ENCODE results near the gene NOTCH2. TPM values are rescaled to one million over a fixed set of nuclear protein-coding genes. Genes with fewer than 3 reads are reported as not detected.

Gene NOTCH2
- polyA plus RNA-seq, 3 donors = 47.3 to 108 (median 86.6) TPM

DNA sequence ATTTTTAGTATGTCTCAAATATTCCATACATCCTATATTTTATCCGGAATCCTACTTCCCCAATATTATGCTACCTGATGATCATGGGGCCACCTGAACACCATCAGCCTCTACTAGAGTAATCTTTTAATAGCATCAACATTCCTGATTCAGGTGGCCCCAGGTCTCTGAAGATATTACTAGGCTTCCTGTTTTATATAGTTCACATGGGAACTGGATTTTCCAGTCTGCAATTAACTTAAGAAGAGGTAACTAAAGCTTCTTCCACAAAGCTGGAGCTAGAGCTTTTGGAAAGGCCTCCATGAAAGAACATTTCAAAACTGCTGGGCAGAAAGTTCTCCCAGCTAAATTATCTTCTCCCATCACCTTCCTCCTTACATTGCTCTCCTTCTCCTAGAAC is 100.9 kb downstream of the NOTCH2 start:
- Mint-ChIP-seq H3K36me3 (peaks cover 90 to 97% of the 10 kb centered on the region in 2 donors), H3K4me1 (peaks cover 17% of the 10 kb centered on the region), H3K4me3 (no peak overlapping the region), H3K27me3 (ENCODE audit: low read depth in 3 of 3) (peaks cover 0 to 2% (median 0%) of the 10 kb centered on the region in 3 donors), H3K9me3 (peaks cover 0 to 2% (median 0%) of the 10 kb centered on the region in 7 donors), H3K27ac (peak overlapping the region in 5 of 7 donors; percentile 82 to 96 (median 93))
- Histone ChIP-seq H3K4me1 (ENCODE audit: control insufficient read depth in 1 of 2, insufficient read depth in 2 of 2, low read length in 2 of 2) (peaks cover 4 to 7% of the 10 kb centered on the region in 2 donors), H3K9me3 (replicated peaks in 1 of 2; ENCODE audit: control insufficient read depth in 1 of 2, insufficient read depth in 1 of 2, low read length in 2 of 2) (no peaks in the 10 kb centered on the region), H4K20me1 (ENCODE audit: insufficient read depth, low read length) (peaks cover 100% of the 10 kb centered on the region), H3K36me3 (replicated peaks in 1 of 2; ENCODE audit: control insufficient read depth in 1 of 2, insufficient read depth in 2 of 2, low read length in 2 of 2) (peaks cover 85 to 100% of the 10 kb centered on the region in 2 donors), H3K9ac (ENCODE audit: insufficient read depth, low read length, poor library complexity, severe bottlenecking) (no peak overlapping the region), H3K79me2 (ENCODE audit: insufficient read depth, low read length) (peaks cover 61% of the 10 kb centered on the region), H3K27me3 (ENCODE audit: control insufficient read depth in 2 of 2, insufficient read depth in 2 of 2, low read length in 2 of 2) (no peaks in the 10 kb centered on the region), H2AFZ (ENCODE audit: insufficient read depth, low read depth, low read length, poor library complexity, severe bottlenecking) (no peak overlapping the region), H3K4me3 (replicated peaks in 1 of 3; ENCODE audit: low read depth in 2 of 3, low read length in 3 of 3) (no peak overlapping the region), H3K4me2 (replicated peaks; ENCODE audit: extremely low read depth, low read length, poor library complexity, severe bottlenecking) (no peak overlapping the region), H3K27ac (ENCODE audit: low read depth in 1 of 2, low read length in 2 of 2) (peak overlapping the region in 1 of 2 donors; percentile 79)
- TF ChIP-seq, protein P1, sequence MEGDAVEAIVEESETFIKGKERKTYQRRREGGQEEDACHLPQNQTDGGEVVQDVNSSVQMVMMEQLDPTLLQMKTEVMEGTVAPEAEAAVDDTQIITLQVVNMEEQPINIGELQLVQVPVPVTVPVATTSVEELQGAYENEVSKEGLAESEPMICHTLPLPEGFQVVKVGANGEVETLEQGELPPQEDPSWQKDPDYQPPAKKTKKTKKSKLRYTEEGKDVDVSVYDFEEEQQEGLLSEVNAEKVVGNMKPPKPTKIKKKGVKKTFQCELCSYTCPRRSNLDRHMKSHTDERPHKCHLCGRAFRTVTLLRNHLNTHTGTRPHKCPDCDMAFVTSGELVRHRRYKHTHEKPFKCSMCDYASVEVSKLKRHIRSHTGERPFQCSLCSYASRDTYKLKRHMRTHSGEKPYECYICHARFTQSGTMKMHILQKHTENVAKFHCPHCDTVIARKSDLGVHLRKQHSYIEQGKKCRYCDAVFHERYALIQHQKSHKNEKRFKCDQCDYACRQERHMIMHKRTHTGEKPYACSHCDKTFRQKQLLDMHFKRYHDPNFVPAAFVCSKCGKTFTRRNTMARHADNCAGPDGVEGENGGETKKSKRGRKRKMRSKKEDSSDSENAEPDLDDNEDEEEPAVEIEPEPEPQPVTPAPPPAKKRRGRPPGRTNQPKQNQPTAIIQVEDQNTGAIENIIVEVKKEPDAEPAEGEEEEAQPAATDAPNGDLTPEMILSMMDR (IDR thresholded peaks at IDR 0.05) = no peak
- WGBS (ENCODE audit: insufficient coverage) = 80% methylated on average over 1 of the region's 1 CpG
- DNase-seq = no peak
- intact Hi-C loops (cut with micrococcal nuclease) = no loop called here

DNA sequence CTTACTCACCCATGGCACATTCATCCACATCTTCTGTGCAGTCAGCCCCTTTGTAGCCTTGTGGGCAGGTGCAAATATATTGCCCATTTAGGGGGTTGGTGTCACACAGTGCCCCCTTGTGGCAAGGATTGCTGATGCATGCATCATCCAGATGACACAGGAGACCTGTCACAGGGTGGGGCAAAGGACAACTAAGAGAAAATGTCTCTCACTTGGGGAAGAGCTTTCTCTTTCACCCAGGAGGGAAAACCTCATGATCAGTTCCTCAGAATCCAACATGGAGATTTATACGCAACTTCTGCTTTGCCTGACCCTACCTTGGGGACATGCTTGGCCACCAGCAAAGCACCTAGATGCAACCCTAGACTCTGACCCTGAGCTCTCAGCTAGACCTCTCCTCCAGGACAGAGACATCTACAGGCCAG is 101.4 kb downstream of the NOTCH2 start:
- WGBS (ENCODE audit: insufficient coverage) = no CpG with 5 or more reads among the region's 1 CpG
- peaks cover 90 to 97% of the 10 kb centered on the region in 2 donors for H3K36me3 Mint-ChIP-seq
- intact Hi-C loops (cut with micrococcal nuclease) = no loop called here

More for the DNA sequence above, 101.4 kb downstream of the NOTCH2 start:
- peak; percentile 70 to 85 (median 78) for DNase-seq
- Mint-ChIP-seq H3K4me3 (no peak overlapping the region), H3K9me3 (peaks cover 0 to 2% (median 0%) of the 10 kb centered on the region in 7 donors), H3K4me1 (peaks cover 12% of the 10 kb centered on the region), H3K27me3 (ENCODE audit: low read depth in 3 of 3) (peaks cover 0 to 2% (median 0%) of the 10 kb centered on the region in 3 donors), H3K27ac (peak overlapping the region; percentile 82 to 96 (median 93))
- no peak overlapping the region for H3K4me2 ChIP-seq (replicated peaks; ENCODE audit: extremely low read depth, low read length, poor library complexity, severe bottlenecking)
- no peaks in the 10 kb centered on the region for H3K9me3 ChIP-seq (replicated peaks in 1 of 2; ENCODE audit: control insufficient read depth in 1 of 2, insufficient read depth in 1 of 2, low read length in 2 of 2)
- H3K4me3 ChIP-seq (replicated peaks in 1 of 3; ENCODE audit: low read depth in 2 of 3, low read length in 3 of 3) = no peak overlapping the region
- H3K9ac ChIP-seq (ENCODE audit: insufficient read depth, low read length, poor library complexity, severe bottlenecking) = no peak overlapping the region
- TF ChIP-seq, protein P1 (IDR thresholded peaks at IDR 0.05) = peak; percentile 87
- H3K36me3 ChIP-seq (replicated peaks in 1 of 2; ENCODE audit: control insufficient read depth in 1 of 2, insufficient read depth in 2 of 2, low read length in 2 of 2) = peaks cover 87 to 100% of the 10 kb centered on the region in 2 donors
- H3K27me3 ChIP-seq (ENCODE audit: control insufficient read depth in 2 of 2, insufficient read depth in 2 of 2, low read length in 2 of 2) = no peaks in the 10 kb centered on the region
- no peak overlapping the region for H2AFZ ChIP-seq (ENCODE audit: insufficient read depth, low read depth, low read length, poor library complexity, severe bottlenecking)
- peak overlapping the region in 1 of 2 donors; percentile 79 for H3K27ac ChIP-seq (ENCODE audit: low read depth in 1 of 2, low read length in 2 of 2)
- peaks cover under 1 to 7% of the 10 kb centered on the region in 2 donors for H3K4me1 ChIP-seq (ENCODE audit: control insufficient read depth in 1 of 2, insufficient read depth in 2 of 2, low read length in 2 of 2)
- peaks cover 59% of the 10 kb centered on the region for H3K79me2 ChIP-seq (ENCODE audit: insufficient read depth, low read length)
- peaks cover 100% of the 10 kb centered on the region for H4K20me1 ChIP-seq (ENCODE audit: insufficient read depth, low read length)
